SK-N-SH (cell line): ENCODE data around the gene PSENEN. TPM values are rescaled to one million over a fixed set of nuclear protein-coding genes. Genes with fewer than 3 reads are reported as not detected.

Source experiments
- CTCF ChIA-PET: fragments of 300-600, 350-600 bp; formaldehyde crosslinking; extraction: SDS; loops from one replicate; lab custom pipeline; 2021; lab: Yijun Ruan, JAX
- POLR2A ChIA-PET: fragments of 350-600 bp; sonication (Branson Sonifier 250); formaldehyde crosslinking; extraction: SDS; loops from one replicate; lab custom pipeline; 2020; ENCODE audit warnings: antibody characterized with exemption, inconsistent platforms; lab: Yijun Ruan, JAX
- DNase-seq: peaks from one replicate; pipeline ENCODE4 v3.0.0; 2012
- H2AFZ ChIP-seq: fragments of 200-600 bp; sonication (generic); 2 replicates; pipeline ENCODE4 v1.8.1; 2016; ENCODE audit warnings: antibody characterized with exemption, mild to moderate bottlenecking, low read depth
- H3F3A ChIP-seq: fragments of 200-600 bp; sonication (generic); replicated peaks from 2 replicates; pipeline ENCODE3; 2016; ENCODE audit warnings: antibody characterized with exemption, mild to moderate bottlenecking; ENCODE audit not compliant: insufficient read depth
- H3K27ac ChIP-seq, 2 experiments: fragments of 200-500 bp in 1 of 2; fragments of 200-600 bp in 1 of 2; sonication (Bioruptor generic) in 1 of 2; sonication (generic), shearing (Covaris generic) in 1 of 2; 2 replicates each; pipeline versions ENCODE4 v1.5.1 to v1.6.1; 2014 to 2016; ENCODE audit warnings: low read depth in 2 of 2, inconsistent platforms in 1 of 2, low read length in 1 of 2, mild to moderate bottlenecking in 1 of 2, mixed read lengths in 1 of 2
- H3K27me3 ChIP-seq: fragments of 200-600 bp; sonication (generic), shearing (Covaris generic); 2 replicates; pipeline ENCODE4 v1.6.1; 2016; ENCODE audit warnings: mixed run types; ENCODE audit not compliant: insufficient read depth
- H3K36me3 ChIP-seq, 2 experiments: fragments of 200-500 bp in 1 of 2; fragments of 200-600 bp in 1 of 2; sonication (Bioruptor generic) in 1 of 2; sonication (generic) in 1 of 2; replicated peaks in 1 of 2; 2 replicates each; pipeline versions ENCODE3 to v1.5.1; 2014 to 2016; ENCODE audit warnings: low read length in 1 of 2, mild to moderate bottlenecking in 1 of 2; ENCODE audit not compliant: insufficient read depth in 2 of 2, control insufficient read depth in 1 of 2
- H3K4me1 ChIP-seq, 2 experiments: fragments of 200-500 bp in 1 of 2; fragments of 200-600 bp in 1 of 2; sonication (Bioruptor generic) in 1 of 2; sonication (generic), shearing (Covaris generic) in 1 of 2; 2 replicates each; pipeline versions ENCODE4 v1.5.1 to v1.6.1; 2014 to 2016; ENCODE audit warnings: low read depth in 1 of 2, low read length in 1 of 2, mixed run types in 1 of 2; ENCODE audit not compliant: insufficient read depth in 2 of 2, control insufficient read depth in 1 of 2
- H3K4me2 ChIP-seq: fragments of 200-600 bp; sonication (generic), shearing (Covaris generic); 2 replicates; pipeline ENCODE4 v1.6.1; 2017; ENCODE audit warnings: mixed run types
- H3K4me3 ChIP-seq, 2 experiments: fragments of 200-500 bp in 1 of 2; fragments of 200-600 bp in 1 of 2; sonication (Bioruptor generic) in 1 of 2; sonication (generic), shearing (Covaris generic) in 1 of 2; 2 replicates each; pipeline versions ENCODE4 v1.5.1 to v1.8.1; 2014 to 2016; ENCODE audit warnings: low read depth in 2 of 2, inconsistent platforms in 1 of 2, low read length in 1 of 2, mild to moderate bottlenecking in 1 of 2, mixed read lengths in 1 of 2, moderate library complexity in 1 of 2
- H3K79me2 ChIP-seq: fragments of 200-600 bp; sonication (generic); 2 replicates; pipeline ENCODE4 v1.8.1; 2017; ENCODE audit warnings: mild to moderate bottlenecking; ENCODE audit not compliant: insufficient read depth
- H3K9ac ChIP-seq: fragments of 200-600 bp; sonication (generic); 2 replicates; pipeline ENCODE4 v1.6.1; 2017; ENCODE audit warnings: mixed run types
- H3K9me2 ChIP-seq: fragments of 200-600 bp; sonication (generic); 2 replicates; pipeline ENCODE4 v1.6.1; 2017; ENCODE audit warnings: mixed run types
- H3K9me3 ChIP-seq: fragments of 200-600 bp; sonication (generic); 2 replicates; pipeline ENCODE4 v1.6.1; 2017; ENCODE audit warnings: mixed run types, mild to moderate bottlenecking, moderate library complexity
- H4K20me1 ChIP-seq: fragments of 200-600 bp; sonication (generic); 2 replicates; pipeline ENCODE4 v1.6.1; 2017; ENCODE audit warnings: mild to moderate bottlenecking, mixed run types; ENCODE audit not compliant: insufficient read depth
- CHD2 ChIP-seq: fragments of 150-350 bp; IDR thresholded peaks from 2 replicates; pipeline ENCODE4 v1.6.1; 2018; ENCODE audit warnings: low read length; ENCODE audit not compliant: partially characterized antibody
- ELF1 ChIP-seq: IDR thresholded peaks from 2 replicates; pipeline ENCODE4 v1.4.0; 2012
- FOXJ3 ChIP-seq: sonication (generic); formaldehyde crosslinking; IDR thresholded peaks from 2 replicates; pipeline ENCODE4 v1.5.1; 2020; ENCODE audit warnings: mild to moderate bottlenecking, missing genetic modification reagents
- GATA2 ChIP-seq: sonication (generic); formaldehyde crosslinking; IDR thresholded peaks from 2 replicates; pipeline ENCODE4 v1.5.0; 2020; ENCODE audit warnings: mild to moderate bottlenecking, missing genetic modification reagents
- JUND ChIP-seq: IDR thresholded peaks from 2 replicates; pipeline ENCODE4 v1.4.0; 2012
- MXI1 ChIP-seq: IDR thresholded peaks from 2 replicates; pipeline ENCODE4 v1.6.1; 2012; ENCODE audit warnings: mild to moderate bottlenecking, low read depth, low read length, improper control_type of control experiment
- NFIC ChIP-seq: IDR thresholded peaks from 2 replicates; pipeline ENCODE4 v1.4.0; 2012; ENCODE audit warnings: borderline replicate concordance
- NRF1 ChIP-seq: IDR thresholded peaks from 2 replicates; pipeline ENCODE4 v1.6.1; 2012; ENCODE audit warnings: low read depth, mild to moderate bottlenecking, low read length
- RCOR1 ChIP-seq: fragments of 150-350 bp; IDR thresholded peaks from 2 replicates; pipeline ENCODE4 v1.6.1; 2017; ENCODE audit warnings: antibody characterized with exemption, low read length
- RFX5 ChIP-seq: IDR thresholded peaks from 2 replicates; pipeline ENCODE4 v1.6.1; 2012; ENCODE audit warnings: mild to moderate bottlenecking, improper control_type of control experiment, low read length
- SIN3A ChIP-seq: IDR thresholded peaks from 2 replicates; pipeline ENCODE4 v1.6.1; 2012; ENCODE audit warnings: low read depth, mild to moderate bottlenecking, low read length, moderate library complexity, borderline replicate concordance
- SMC3 ChIP-seq: IDR thresholded peaks from 2 replicates; pipeline ENCODE4 v1.6.1; 2012; ENCODE audit warnings: low read depth, low read length, improper control_type of control experiment
- WGBS: methylation state at CpG from one replicate; pipeline ENCODE4 v1.1.6; 2017; ENCODE audit warnings: low lambda C conversion rate; 5-methylcytosine and 5-hydroxymethylcytosine counted together
- polyA plus RNA-seq, 3 experiments: library from polyadenylated mRNA; depleted of rRNA; stranded (reverse); fragments of >200 nt; gene quantifications; 2 replicates each; pipeline ENCODE4 v1.2.3, GENCODE V29; 2012
- TF ChIP-seq, protein P1 (sequence below): fragments of 200-600 bp; sonication (generic); IDR thresholded peaks from 2 replicates; pipeline ENCODE4 v1.6.1; 2017; ENCODE audit warnings: antibody characterized with exemption, mild to moderate bottlenecking, moderate library complexity
- TF ChIP-seq, protein P2 (sequence below): IDR thresholded peaks from 2 replicates; pipeline ENCODE4 v1.6.1; 2012; ENCODE audit warnings: mild to moderate bottlenecking, low read depth, low read length, moderate library complexity
- TF ChIP-seq, protein P3 (sequence below): IDR thresholded peaks from 2 replicates; pipeline ENCODE4 v1.4.0; 2012; ENCODE audit warnings: low read depth, borderline replicate concordance
- TF ChIP-seq, protein P4 (sequence below): IDR thresholded peaks from 2 replicates; pipeline ENCODE4 v1.4.0; 2012; ENCODE audit warnings: low read depth, borderline replicate concordance

The PSENEN gene
- polyA plus RNA-seq, 1 of the 3 experiments (the other 2 are of a cell fraction): 99.2 TPM

DNA sequence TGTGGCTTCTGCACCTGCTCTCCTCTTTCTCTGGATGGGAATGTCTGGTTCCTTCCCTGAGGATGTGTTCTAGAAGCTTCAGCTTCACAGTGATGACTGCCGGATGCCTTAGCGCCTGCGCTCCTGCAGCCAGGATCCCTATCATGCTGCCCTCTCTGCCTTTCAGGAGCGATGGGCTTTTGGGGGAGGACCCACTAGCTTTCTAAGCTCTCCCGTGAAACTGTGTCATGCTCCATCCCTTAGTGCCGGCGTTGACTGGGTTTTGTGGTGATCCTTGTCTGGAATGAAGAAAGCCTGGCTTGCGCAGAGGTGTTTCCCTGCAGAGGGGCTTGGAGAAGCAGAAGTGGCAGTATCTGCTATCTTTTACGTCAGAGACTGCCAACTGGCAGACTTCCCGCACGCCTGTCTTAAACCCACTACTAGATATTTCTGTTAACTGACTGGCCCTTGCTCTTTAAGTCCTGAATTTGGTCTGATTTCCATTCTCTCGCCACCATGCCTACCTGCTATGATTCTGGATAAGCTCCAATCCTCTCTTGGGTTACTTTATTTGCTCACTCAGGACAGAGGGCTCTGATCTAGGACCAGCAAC, 31.5 kb upstream of the PSENEN start:
- Histone ChIP-seq H3K27ac (no peak overlapping the region), H3F3A (peaks cover 6% of the 10 kb centered on the region), H3K4me3 (no peak overlapping the region), H3K27me3 (no peaks in the 10 kb centered on the region), H3K9me3 (no peaks in the 10 kb centered on the region), H3K4me1 (peaks cover 5 to 18% of the 10 kb centered on the region in 2 experiments; a peak in 3 of 4 replicates), H2AFZ (no peak overlapping the region), H3K9ac (no peak overlapping the region), H3K9me2 (no peaks in the 10 kb centered on the region), H3K36me3 (no peaks in the 10 kb centered on the region), H3K4me2 (no peak overlapping the region), H4K20me1 (peaks cover 5% of the 10 kb centered on the region), H3K79me2 (peaks cover 10% of the 10 kb centered on the region)
- no peak for TF ChIP-seq JUND
- no peak for TF ChIP-seq ELF1
- TF ChIP-seq RFX5: no peak
- no peak for TF ChIP-seq SIN3A
- no peak for TF ChIP-seq MXI1
- TF ChIP-seq, protein P1, sequence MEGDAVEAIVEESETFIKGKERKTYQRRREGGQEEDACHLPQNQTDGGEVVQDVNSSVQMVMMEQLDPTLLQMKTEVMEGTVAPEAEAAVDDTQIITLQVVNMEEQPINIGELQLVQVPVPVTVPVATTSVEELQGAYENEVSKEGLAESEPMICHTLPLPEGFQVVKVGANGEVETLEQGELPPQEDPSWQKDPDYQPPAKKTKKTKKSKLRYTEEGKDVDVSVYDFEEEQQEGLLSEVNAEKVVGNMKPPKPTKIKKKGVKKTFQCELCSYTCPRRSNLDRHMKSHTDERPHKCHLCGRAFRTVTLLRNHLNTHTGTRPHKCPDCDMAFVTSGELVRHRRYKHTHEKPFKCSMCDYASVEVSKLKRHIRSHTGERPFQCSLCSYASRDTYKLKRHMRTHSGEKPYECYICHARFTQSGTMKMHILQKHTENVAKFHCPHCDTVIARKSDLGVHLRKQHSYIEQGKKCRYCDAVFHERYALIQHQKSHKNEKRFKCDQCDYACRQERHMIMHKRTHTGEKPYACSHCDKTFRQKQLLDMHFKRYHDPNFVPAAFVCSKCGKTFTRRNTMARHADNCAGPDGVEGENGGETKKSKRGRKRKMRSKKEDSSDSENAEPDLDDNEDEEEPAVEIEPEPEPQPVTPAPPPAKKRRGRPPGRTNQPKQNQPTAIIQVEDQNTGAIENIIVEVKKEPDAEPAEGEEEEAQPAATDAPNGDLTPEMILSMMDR: no peak
- TF ChIP-seq FOXJ3 (CRISPR knock-in tag): no peak
- TF ChIP-seq, protein P2, sequence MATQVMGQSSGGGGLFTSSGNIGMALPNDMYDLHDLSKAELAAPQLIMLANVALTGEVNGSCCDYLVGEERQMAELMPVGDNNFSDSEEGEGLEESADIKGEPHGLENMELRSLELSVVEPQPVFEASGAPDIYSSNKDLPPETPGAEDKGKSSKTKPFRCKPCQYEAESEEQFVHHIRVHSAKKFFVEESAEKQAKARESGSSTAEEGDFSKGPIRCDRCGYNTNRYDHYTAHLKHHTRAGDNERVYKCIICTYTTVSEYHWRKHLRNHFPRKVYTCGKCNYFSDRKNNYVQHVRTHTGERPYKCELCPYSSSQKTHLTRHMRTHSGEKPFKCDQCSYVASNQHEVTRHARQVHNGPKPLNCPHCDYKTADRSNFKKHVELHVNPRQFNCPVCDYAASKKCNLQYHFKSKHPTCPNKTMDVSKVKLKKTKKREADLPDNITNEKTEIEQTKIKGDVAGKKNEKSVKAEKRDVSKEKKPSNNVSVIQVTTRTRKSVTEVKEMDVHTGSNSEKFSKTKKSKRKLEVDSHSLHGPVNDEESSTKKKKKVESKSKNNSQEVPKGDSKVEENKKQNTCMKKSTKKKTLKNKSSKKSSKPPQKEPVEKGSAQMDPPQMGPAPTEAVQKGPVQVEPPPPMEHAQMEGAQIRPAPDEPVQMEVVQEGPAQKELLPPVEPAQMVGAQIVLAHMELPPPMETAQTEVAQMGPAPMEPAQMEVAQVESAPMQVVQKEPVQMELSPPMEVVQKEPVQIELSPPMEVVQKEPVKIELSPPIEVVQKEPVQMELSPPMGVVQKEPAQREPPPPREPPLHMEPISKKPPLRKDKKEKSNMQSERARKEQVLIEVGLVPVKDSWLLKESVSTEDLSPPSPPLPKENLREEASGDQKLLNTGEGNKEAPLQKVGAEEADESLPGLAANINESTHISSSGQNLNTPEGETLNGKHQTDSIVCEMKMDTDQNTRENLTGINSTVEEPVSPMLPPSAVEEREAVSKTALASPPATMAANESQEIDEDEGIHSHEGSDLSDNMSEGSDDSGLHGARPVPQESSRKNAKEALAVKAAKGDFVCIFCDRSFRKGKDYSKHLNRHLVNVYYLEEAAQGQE: no peak
- TF ChIP-seq RCOR1: no peak
- TF ChIP-seq, protein P3, sequence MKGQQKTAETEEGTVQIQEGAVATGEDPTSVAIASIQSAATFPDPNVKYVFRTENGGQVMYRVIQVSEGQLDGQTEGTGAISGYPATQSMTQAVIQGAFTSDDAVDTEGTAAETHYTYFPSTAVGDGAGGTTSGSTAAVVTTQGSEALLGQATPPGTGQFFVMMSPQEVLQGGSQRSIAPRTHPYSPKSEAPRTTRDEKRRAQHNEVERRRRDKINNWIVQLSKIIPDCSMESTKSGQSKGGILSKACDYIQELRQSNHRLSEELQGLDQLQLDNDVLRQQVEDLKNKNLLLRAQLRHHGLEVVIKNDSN: no peak
- TF ChIP-seq NFIC: no peak
- TF ChIP-seq, protein P4, sequence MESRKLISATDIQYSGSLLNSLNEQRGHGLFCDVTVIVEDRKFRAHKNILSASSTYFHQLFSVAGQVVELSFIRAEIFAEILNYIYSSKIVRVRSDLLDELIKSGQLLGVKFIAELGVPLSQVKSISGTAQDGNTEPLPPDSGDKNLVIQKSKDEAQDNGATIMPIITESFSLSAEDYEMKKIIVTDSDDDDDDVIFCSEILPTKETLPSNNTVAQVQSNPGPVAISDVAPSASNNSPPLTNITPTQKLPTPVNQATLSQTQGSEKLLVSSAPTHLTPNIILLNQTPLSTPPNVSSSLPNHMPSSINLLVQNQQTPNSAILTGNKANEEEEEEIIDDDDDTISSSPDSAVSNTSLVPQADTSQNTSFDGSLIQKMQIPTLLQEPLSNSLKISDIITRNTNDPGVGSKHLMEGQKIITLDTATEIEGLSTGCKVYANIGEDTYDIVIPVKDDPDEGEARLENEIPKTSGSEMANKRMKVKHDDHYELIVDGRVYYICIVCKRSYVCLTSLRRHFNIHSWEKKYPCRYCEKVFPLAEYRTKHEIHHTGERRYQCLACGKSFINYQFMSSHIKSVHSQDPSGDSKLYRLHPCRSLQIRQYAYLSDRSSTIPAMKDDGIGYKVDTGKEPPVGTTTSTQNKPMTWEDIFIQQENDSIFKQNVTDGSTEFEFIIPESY: no peak
- TF ChIP-seq CHD2: no peak
- TF ChIP-seq NRF1: no peak
- TF ChIP-seq SMC3: no peak
- TF ChIP-seq GATA2 (CRISPR knock-in tag): no peak
- no peak for DNase-seq
- ChIA-PET POLR2A (interaction anchor here (1.4 kb wide), 1 partner anchor 11 kb away, joined by 5 read pairs; no protein-coding TSS in a partner anchor), CTCF (interaction anchor here (0.7 to 2.6 kb wide), 4 partner anchors 14 to 510 kb away, joined by 3 to 7 read pairs (median 4); no protein-coding TSS in a partner anchor)
- 93% methylated on average over 11 of the region's 12 CpGs for WGBS
